ENCODE data around the gene TBP. TPM values are rescaled to one million over a fixed set of nuclear protein-coding genes. Genes with fewer than 3 reads are reported as not detected.
"Not testable (repeated sequence)": the region's sequence is repeated elsewhere in the genome, so short reads cannot be mapped to it uniquely, and the experiment has no call there.

The TBP gene
- total RNA-seq, 4 donors from 2014 or later: 13.3 to 33.7 (median 20.5) TPM

DNA sequence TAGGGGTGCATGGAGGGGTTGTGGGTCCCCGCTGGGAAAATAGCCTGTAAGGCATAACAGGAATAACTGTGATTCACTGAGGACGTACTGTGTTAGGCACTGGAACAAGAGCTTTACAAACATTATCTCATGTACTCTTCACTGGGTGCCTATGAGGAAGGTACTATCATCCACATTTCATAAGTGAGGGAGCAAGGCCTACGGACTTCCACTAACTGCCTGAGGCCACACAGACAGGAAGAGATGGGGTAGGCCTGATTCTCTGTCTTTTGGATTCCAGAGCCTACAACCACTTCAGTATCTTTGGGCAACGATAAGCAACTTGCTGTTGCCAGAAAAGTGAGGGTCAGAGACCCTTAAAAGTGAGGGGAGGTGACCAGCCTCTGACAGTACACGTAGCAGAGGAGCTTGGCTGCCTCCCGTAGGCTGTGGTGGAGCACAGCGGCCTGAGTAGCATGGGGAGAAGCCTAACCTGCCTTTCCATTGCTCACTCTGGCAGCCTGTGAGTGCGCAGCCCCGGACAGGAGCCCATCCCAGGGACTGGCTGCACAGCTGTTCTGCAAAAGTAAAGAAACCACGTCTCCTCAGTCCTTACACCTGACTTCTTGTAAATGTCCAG lies 31.5 kb upstream of the TBP start:
- Histone ChIP-seq H3K36me3 (no peaks in the 10 kb centered on the region), H3K9me3 (no peaks in the 10 kb centered on the region), H3K4me1 (no peaks in the 10 kb centered on the region), H3K27ac (no peak overlapping the region), H3K4me3 (no peak overlapping the region), H3K27me3 (no peaks in the 10 kb centered on the region)
- 84% methylated on average over 8 of the region's 10 CpGs for WGBS
- no peak for DNase-seq (ENCODE audit: low spot score in 2 of 2)
- TF ChIP-seq POLR2A (IDR thresholded peaks at IDR 0.05) (no peak), CTCF (IDR thresholded peaks at IDR 0.05) (no peak), POLR2AphosphoS5 (IDR thresholded peaks at IDR 0.05) (no peak), EP300 (IDR thresholded peaks at IDR 0.05) (no peak)

DNA sequence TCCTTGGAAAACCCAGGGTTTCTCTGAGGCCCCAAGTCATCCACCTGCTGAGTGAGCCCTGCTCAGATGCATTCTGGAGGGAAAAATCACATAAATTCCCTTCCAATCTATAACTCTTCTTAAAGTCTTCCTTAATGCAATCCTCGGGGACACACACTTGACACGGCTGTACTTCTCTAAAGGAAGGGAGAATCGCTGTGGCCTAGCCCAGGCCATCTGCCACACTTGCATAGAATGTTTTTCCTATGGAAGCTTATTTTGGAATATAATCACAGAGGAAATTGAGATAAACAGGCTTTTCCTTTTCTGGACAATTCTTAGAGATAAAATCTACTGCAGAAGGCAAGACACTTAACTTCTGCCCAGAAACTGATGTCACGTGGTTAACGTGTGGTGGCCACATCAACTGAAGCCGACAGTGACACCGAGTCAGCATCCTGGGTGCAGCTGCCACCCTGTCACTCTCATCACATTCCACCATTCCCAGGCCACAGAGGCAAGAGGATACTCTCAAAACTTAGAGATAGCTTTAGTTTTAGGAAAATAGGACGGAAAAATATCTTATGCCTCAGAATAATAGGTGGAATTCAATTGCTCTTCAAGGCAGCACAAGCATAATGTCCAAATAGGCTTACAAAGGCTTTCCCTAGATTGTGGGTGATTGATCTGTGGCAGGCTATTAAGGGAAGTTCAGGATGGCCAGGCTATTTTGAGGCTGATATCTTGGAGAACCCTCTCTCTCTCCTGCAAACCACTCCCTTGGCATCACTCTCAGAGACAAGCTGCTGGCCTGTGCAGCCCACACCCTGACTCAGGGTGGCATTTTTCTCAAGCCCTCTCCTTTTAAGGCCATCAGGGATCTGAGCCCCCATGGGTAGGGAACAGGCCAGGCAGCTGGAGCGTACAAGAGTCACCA lies 30.7 kb upstream of the TBP start:
- no peaks in the 10 kb centered on the region for H3K36me3 ChIP-seq
- no peak overlapping the region for H3K4me3 ChIP-seq
- no peaks in the 10 kb centered on the region for H3K9me3 ChIP-seq
- DNase-seq (ENCODE audit: low spot score in 2 of 2): no peak
- WGBS: 84% methylated on average over 9 of the region's 9 CpGs
- no peak overlapping the region for H3K27ac ChIP-seq
- no peaks in the 10 kb centered on the region for H3K27me3 ChIP-seq
- TF ChIP-seq POLR2A (IDR thresholded peaks at IDR 0.05) (no peak), POLR2AphosphoS5 (IDR thresholded peaks at IDR 0.05) (no peak), EP300 (IDR thresholded peaks at IDR 0.05) (no peak), CTCF (IDR thresholded peaks at IDR 0.05) (no peak)
- H3K4me1 ChIP-seq: no peaks in the 10 kb centered on the region

GRCh38 chr6:170524172-170524502 lies 30.0 kb upstream of the TBP start:
- H3K9me3 ChIP-seq: no peaks in the 10 kb centered on the region
- H3K27me3 ChIP-seq: no peaks in the 10 kb centered on the region
- H3K4me1 ChIP-seq: no peaks in the 10 kb centered on the region
- 65% methylated on average over 5 of the region's 5 CpGs for WGBS
- no peak for TF ChIP-seq CTCF (IDR thresholded peaks at IDR 0.05)
- no peak for TF ChIP-seq EP300 (IDR thresholded peaks at IDR 0.05)
- TF ChIP-seq POLR2AphosphoS5 (IDR thresholded peaks at IDR 0.05): no peak
- no peak for TF ChIP-seq POLR2A (IDR thresholded peaks at IDR 0.05)
- H3K4me3 ChIP-seq: no peak overlapping the region
- DNase-seq (ENCODE audit: low spot score in 2 of 2): no peak
- no peaks in the 10 kb centered on the region for H3K36me3 ChIP-seq
- H3K27ac ChIP-seq: no peak overlapping the region

DNA sequence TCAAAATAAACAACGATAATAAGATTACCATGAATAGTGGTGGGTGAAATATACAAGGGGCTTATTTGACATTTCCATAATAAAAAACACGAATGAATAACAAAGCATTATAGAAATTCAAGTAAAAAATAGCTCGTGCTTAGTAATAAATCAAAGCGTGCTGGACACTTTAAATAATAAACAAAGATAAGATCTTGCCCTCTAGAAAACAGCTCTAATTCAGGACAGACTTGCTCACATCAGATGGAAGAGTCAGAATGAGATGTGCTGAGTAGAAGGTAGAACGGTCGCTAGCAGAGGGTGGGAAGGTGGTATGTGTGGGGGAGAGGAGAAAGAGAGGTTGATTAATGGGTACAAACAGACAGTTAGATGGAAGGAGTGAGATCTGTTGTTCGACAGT lies 28.4 kb upstream of the TBP start:
- H3K27ac ChIP-seq: no peak overlapping the region
- WGBS: 61% methylated on average over 7 of the region's 7 CpGs

DNA sequence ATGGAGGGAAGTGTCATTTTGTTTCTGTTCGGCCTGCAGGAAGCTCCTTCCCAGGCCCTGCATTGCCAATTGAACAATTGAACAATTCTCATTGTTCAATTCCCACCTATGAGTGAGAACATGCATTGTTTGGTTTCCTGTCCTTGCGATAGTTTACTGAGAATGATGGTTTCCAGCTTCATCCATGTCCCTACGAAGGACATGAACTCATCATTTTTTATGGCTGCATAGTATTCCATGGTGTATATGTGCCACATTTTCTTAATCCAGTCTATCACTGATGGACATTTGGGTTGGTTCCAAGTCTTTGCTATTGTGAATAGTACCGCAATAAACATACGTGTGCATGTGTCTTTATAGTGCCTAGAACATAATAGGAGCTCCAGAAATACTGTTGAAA lies 26.2 kb upstream of the TBP start:
- H3K36me3 ChIP-seq: peaks cover 18% of the 10 kb centered on the region
- not testable (repeated sequence) for H3K9me3 ChIP-seq; H3K27me3 ChIP-seq; DNase-seq (ENCODE audit: low spot score in 2 of 2); H3K27ac ChIP-seq; H3K4me3 ChIP-seq; H3K4me1 ChIP-seq
- WGBS: 91% methylated on average over 5 of the region's 5 CpGs

More for the DNA sequence above, 28.4 kb upstream of the TBP start:
- TF ChIP-seq POLR2AphosphoS5 (IDR thresholded peaks at IDR 0.05) (no peak), POLR2A (IDR thresholded peaks at IDR 0.05) (no peak), CTCF (IDR thresholded peaks at IDR 0.05) (no peak), EP300 (IDR thresholded peaks at IDR 0.05) (no peak)
- H3K4me1 ChIP-seq: no peaks in the 10 kb centered on the region
- no peaks in the 10 kb centered on the region for H3K27me3 ChIP-seq
- no peak overlapping the region for H3K4me3 ChIP-seq
- no peak for DNase-seq (ENCODE audit: low spot score in 2 of 2)
- H3K9me3 ChIP-seq: no peaks in the 10 kb centered on the region
- no peaks in the 10 kb centered on the region for H3K36me3 ChIP-seq
